ENCODE data around the gene PAEP.

DNA sequence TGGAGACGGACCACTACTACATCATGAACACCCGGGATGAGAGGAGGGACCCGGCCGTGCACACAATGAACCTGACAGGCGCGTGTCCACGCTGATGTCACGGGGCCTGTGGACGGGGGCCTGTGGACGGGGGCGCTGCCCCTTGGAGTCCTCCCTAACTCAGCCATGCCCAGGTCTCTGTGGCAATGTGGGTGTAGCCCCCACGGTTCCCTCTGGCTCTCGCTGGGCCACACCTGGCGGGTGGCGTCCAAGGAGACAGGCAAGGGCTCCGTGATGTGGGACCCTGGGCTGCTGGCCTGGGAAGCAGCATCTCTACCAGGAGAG, 22.1 kb downstream of the PAEP start:
- TF ChIP-seq, protein P1, sequence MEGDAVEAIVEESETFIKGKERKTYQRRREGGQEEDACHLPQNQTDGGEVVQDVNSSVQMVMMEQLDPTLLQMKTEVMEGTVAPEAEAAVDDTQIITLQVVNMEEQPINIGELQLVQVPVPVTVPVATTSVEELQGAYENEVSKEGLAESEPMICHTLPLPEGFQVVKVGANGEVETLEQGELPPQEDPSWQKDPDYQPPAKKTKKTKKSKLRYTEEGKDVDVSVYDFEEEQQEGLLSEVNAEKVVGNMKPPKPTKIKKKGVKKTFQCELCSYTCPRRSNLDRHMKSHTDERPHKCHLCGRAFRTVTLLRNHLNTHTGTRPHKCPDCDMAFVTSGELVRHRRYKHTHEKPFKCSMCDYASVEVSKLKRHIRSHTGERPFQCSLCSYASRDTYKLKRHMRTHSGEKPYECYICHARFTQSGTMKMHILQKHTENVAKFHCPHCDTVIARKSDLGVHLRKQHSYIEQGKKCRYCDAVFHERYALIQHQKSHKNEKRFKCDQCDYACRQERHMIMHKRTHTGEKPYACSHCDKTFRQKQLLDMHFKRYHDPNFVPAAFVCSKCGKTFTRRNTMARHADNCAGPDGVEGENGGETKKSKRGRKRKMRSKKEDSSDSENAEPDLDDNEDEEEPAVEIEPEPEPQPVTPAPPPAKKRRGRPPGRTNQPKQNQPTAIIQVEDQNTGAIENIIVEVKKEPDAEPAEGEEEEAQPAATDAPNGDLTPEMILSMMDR (IDR thresholded peaks at IDR 0.05), result no peak
- TF ChIP-seq POLR2A (IDR thresholded peaks at IDR 0.05), result no peak

All from right lobe of liver (tissue), 4 donors.